Pons (tissue), 1 donor: Measurements from ENCODE around the gene YTHDF2.

ENCODE experiments used
- DNase-seq: peaks from one replicate; pipeline ENCODE4 v3.0.0-alpha.2; 2016; ENCODE audit warnings: low spot score

YTHDF2 gene

GRCh38 chr1:28801461-28801860, 64.7 kb downstream of the YTHDF2 start:
- no peak for DNase-seq

- no peak for DNase-seq
These were observed 66.3 kb downstream of the YTHDF2 start for GRCh38 chr1:28803051-28803450.

- no peak for DNase-seq
These were observed 66.9 kb downstream of the YTHDF2 start for GRCh38 chr1:28803662-28804061.

GRCh38 chr1:28804071-28804470, 67.3 kb downstream of the YTHDF2 start:
- DNase-seq: no peak

GRCh38 chr1:28807046-28807445, 70.3 kb downstream of the YTHDF2 start:
- no peak for DNase-seq

GRCh38 chr1:28807986-28808385, 71.2 kb downstream of the YTHDF2 start:
- DNase-seq: no peak

- DNase-seq: no peak
These were observed 74.6 kb downstream of the YTHDF2 start for GRCh38 chr1:28811369-28811765.

GRCh38 chr1:28811766-28812668, 75.3 kb downstream of the YTHDF2 start, which contains the start of gene OPRD1:
OPRD1 (plus strand) TSS chr1:28812170; CDS start chr1:28812384, 214 bp downstream.
- no peak for DNase-seq

- DNase-seq: no peak
These were observed 76.1 kb downstream of the YTHDF2 start for GRCh38 chr1:28812669-28813468.

GRCh38 chr1:28813931-28814465, 77.3 kb downstream of the YTHDF2 start:
- DNase-seq: no peak

- DNase-seq: no peak
These were observed 78.9 kb downstream of the YTHDF2 start for GRCh38 chr1:28815533-28816185.

GRCh38 chr1:28817133-28817532, 80.4 kb downstream of the YTHDF2 start:
- no peak for DNase-seq

GRCh38 chr1:28819020-28819419, 82.3 kb downstream of the YTHDF2 start:
- DNase-seq: no peak
